Natural killer cell treated with Interleukin-12 subunit alpha and Interleukin-12 subunit beta and Interleukin-15 and Interleukin-18, amount 100 ng/mL, for 72 hours (primary cell): ENCODE data around the gene STARD4. TPM values are rescaled to one million over a fixed set of nuclear protein-coding genes. Genes with fewer than 3 reads are reported as not detected.

Experiments
- ATAC-seq, 2 donors: fragments of 150-1000 bp; cut with Tn5 transposase in 1 of 2; sonication (Bioruptor Pico), chemical (Tn5 transposase) in 1 of 2; 2 replicates each; pipeline ENCODE4 v1.10.0; 2021
- DNase-seq: peaks from one replicate; pipeline ENCODE4 v3.0.0; 2022; ENCODE audit warnings: low spot score
- H3K27ac Mint-ChIP-seq, 2 donors: 1 replicate in 1 of 2; 2 replicates in 1 of 2; pipeline ENCODE4 v1.8.0; 2022; ENCODE audit warnings: mixed read lengths in 2 of 2, mild to moderate bottlenecking in 1 of 2, moderate library complexity in 1 of 2
- H3K27me3 Mint-ChIP-seq, 2 donors: 1 replicate in 1 of 2; 2 replicates in 1 of 2; pipeline ENCODE4 v1.8.0; 2022; ENCODE audit warnings: mixed read lengths in 2 of 2
- H3K36me3 Mint-ChIP-seq: one replicate; pipeline ENCODE4 v1.8.0; 2022; ENCODE audit warnings: mixed read lengths
- H3K4me1 Mint-ChIP-seq, 2 donors: 1 replicate in 1 of 2; 2 replicates in 1 of 2; pipeline ENCODE4 v1.8.0; 2022; ENCODE audit warnings: low read depth in 2 of 2, mixed read lengths in 2 of 2, mild to moderate bottlenecking in 1 of 2
- H3K4me3 Mint-ChIP-seq: one replicate; pipeline ENCODE4 v1.8.0; 2022; ENCODE audit warnings: mixed read lengths
- H3K9me3 Mint-ChIP-seq: 2 replicates; pipeline ENCODE4 v1.8.0; 2022; ENCODE audit warnings: mixed read lengths
- total RNA-seq, 2 donors: library from RNA; stranded (reverse); gene quantifications; one replicate each; pipeline ENCODE4 v1.2.3, GENCODE V29; 2022

STARD4 gene
- total RNA-seq, 2 donors from 2014 or later, result 41.6 to 102 TPM

- no peaks in the 10 kb centered on the region for H3K9me3 Mint-ChIP-seq
- peak overlapping the region; percentile 88 to 97 for H3K27ac Mint-ChIP-seq
- H3K4me3 Mint-ChIP-seq, result peak overlapping the region; percentile 96
- peaks cover 38 to 61% of the 10 kb centered on the region in 2 donors for H3K4me1 Mint-ChIP-seq
- no peak for DNase-seq
- H3K27me3 Mint-ChIP-seq, result no peaks in the 10 kb centered on the region
- ATAC-seq, result no peak
- H3K36me3 Mint-ChIP-seq, result no peaks in the 10 kb centered on the region
Observed at GRCh38 chr5:111511174-111511830, 1.0 kb downstream of the STARD4 start.

GRCh38 chr5:111509119-111509518, 3.2 kb downstream of the STARD4 start:
- H3K4me3 Mint-ChIP-seq, result peak overlapping the region; percentile 53
- ATAC-seq (no peak), DNase-seq (no peak)
- H3K9me3 Mint-ChIP-seq, result no peaks in the 10 kb centered on the region
- H3K27ac Mint-ChIP-seq, result peak overlapping the region; percentile 9 to 37
- H3K36me3 Mint-ChIP-seq, result peaks cover 7% of the 10 kb centered on the region
- no peaks in the 10 kb centered on the region for H3K27me3 Mint-ChIP-seq
- peaks cover 36 to 66% of the 10 kb centered on the region in 2 donors for H3K4me1 Mint-ChIP-seq

- Mint-ChIP-seq H3K27me3 (no peaks in the 10 kb centered on the region), H3K4me1 (peaks cover 27 to 52% of the 10 kb centered on the region in 2 donors), H3K4me3 (peak overlapping the region; percentile 52), H3K36me3 (peaks cover 7% of the 10 kb centered on the region), H3K27ac (peak overlapping the region; percentile 5 to 28), H3K9me3 (no peaks in the 10 kb centered on the region)
- no peak for ATAC-seq
- DNase-seq, result no peak
Observed at GRCh38 chr5:111507276-111507675, 5.1 kb downstream of the STARD4 start.

DNA sequence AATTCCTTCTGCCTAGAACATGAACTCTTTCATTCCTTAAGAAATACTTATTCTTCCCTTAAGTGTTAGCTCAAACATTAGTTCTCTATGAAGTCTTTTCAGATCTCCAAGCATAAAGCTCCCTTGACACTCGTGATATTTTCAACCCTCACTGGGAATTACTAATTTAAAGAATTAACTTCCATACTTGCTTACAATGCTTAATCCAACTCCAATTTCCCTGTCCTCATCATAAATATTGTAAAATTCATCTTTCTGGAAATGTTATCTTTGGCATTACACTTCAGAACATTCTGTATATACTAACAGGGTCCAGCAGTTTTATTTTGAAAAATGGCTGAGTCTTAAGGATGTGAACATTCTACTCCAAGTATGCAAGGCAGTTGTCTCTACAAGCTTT, 7.2 kb downstream of the STARD4 start:
- no peak overlapping the region for H3K4me3 Mint-ChIP-seq
- H3K27ac Mint-ChIP-seq, result no peak overlapping the region
- H3K27me3 Mint-ChIP-seq, result no peaks in the 10 kb centered on the region
- peaks cover 19 to 41% of the 10 kb centered on the region in 2 donors for H3K4me1 Mint-ChIP-seq
- peaks cover 21% of the 10 kb centered on the region for H3K36me3 Mint-ChIP-seq
- no peak for DNase-seq
- no peaks in the 10 kb centered on the region for H3K9me3 Mint-ChIP-seq
- ATAC-seq, result no peak

DNA sequence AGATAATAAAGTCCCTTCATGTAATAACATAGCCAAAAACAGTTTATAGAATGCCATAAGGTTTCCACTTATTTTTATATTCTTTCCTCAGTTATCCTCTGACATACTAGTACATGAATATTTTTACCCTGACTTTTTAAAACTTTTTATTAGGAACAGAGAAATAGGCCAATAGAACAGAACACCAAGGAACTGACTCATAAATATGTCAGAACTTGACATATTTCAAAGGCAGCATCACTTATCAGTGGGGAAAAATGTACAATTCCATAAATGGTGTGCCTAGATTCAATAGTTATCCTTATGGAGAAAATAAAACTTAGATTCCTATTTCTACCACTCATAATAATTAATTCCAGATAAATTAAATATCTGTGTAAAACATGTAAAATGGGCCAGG, 9.4 kb downstream of the STARD4 start:
- peaks cover 17 to 38% of the 10 kb centered on the region in 2 donors for H3K4me1 Mint-ChIP-seq

DNA sequence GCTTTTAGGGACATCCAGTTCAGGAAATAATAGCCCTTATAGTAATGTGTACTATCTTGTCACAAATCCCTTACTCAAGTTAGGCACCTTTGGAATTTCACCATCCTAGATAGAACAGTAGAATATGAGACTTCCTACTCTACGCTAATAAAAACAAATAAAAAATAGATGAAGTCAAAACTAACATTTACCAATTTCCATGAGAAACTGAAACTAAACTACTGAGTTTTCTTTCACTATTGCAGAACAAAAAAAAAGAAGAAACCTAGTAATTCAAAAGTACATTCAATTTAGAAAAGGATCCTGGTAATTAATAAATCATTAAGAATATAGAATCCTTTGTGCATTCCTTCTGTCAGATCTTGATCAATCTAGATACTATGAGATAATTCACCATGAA, 14.0 kb downstream of the STARD4 start:
- H3K27ac Mint-ChIP-seq, result peak overlapping the region; percentile 47 to 77
- H3K4me3 Mint-ChIP-seq, result peak overlapping the region; percentile 23
- H3K36me3 Mint-ChIP-seq, result peaks cover 24% of the 10 kb centered on the region

More for the DNA sequence above, 9.4 kb downstream of the STARD4 start:
- Mint-ChIP-seq H3K27me3 (no peaks in the 10 kb centered on the region), H3K9me3 (no peaks in the 10 kb centered on the region), H3K36me3 (peaks cover 27% of the 10 kb centered on the region), H3K27ac (no peak overlapping the region), H3K4me3 (no peak overlapping the region)
- DNase-seq (no peak), ATAC-seq (no peak)

GRCh38 chr5:111495159-111495558, 17.2 kb downstream of the STARD4 start:
- H3K36me3 Mint-ChIP-seq, result peaks cover 10% of the 10 kb centered on the region
- no peaks in the 10 kb centered on the region for H3K27me3 Mint-ChIP-seq
- no peak overlapping the region for H3K4me3 Mint-ChIP-seq
- H3K4me1 Mint-ChIP-seq, result peaks cover 7 to 11% of the 10 kb centered on the region in 2 donors
- ATAC-seq (no peak), DNase-seq (no peak)
- no peaks in the 10 kb centered on the region for H3K9me3 Mint-ChIP-seq
- H3K27ac Mint-ChIP-seq, result no peak overlapping the region

More for the DNA sequence above, 14.0 kb downstream of the STARD4 start:
- Mint-ChIP-seq H3K9me3 (no peaks in the 10 kb centered on the region), H3K4me1 (peaks cover 7 to 17% of the 10 kb centered on the region in 2 donors), H3K27me3 (no peaks in the 10 kb centered on the region)
- ATAC-seq, result no peak
- DNase-seq, result no peak

DNA sequence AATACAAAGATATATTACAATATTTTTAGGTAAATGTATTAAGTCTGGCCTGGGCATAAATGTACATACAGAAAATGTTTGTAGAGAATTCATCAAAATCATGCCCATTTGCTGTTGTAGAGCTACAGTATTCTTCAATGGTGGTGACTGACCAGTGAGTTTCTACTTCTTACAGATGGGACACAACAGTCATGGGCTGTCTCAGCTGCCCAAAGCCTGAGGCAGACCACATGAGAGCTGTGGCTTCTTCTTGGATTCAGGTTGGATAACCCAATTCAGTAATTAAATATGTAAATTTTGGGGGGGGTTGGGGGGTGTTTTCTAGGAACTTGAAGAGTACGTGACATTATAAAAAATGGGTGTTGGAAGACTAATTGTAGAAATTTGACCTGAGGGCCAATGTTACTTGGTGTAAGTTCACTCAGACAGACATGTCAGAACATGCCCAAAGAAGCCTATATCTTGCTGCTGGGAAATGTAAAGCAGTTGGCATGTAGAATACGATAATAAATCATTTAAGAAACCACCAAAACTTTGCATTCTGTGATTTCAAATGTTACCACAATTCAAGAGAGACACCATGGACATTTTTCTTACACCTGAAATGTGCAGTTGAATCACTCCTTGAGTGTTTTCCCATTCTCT, 17.9 kb downstream of the STARD4 start:
- Mint-ChIP-seq H3K36me3 (peaks cover 10% of the 10 kb centered on the region), H3K4me1 (peaks cover 7 to 11% of the 10 kb centered on the region in 2 donors), H3K4me3 (no peak overlapping the region), H3K9me3 (no peaks in the 10 kb centered on the region), H3K27ac (no peak overlapping the region), H3K27me3 (no peaks in the 10 kb centered on the region)
- no peak for ATAC-seq
- no peak for DNase-seq

GRCh38 chr5:111493031-111493430, 19.3 kb downstream of the STARD4 start:
- Mint-ChIP-seq H3K4me1 (peaks cover under 1% of the 10 kb centered on the region in 2 donors), H3K9me3 (no peaks in the 10 kb centered on the region), H3K36me3 (peaks cover 4% of the 10 kb centered on the region), H3K4me3 (no peak overlapping the region), H3K27me3 (no peaks in the 10 kb centered on the region), H3K27ac (no peak overlapping the region)
- ATAC-seq (no peak), DNase-seq (no peak)

DNA sequence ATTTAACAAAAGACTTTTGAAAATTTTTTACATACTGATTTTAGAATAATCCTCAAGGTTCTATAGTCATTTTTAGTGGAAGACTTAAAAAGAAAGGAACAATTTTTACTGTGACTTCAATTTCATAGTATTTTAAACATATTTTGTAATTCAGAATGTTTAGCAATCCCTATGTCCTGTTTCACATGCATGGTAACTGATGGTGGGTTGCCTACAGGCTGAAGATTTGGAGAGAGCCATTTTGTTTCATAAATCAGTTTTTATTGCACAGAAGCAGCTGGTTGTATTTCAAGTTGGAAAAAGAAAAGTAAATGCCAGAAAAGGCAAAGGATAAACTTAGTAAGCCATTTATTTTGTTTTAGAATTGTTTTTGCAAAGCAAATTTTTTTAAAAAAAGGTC, 24.0 kb downstream of the STARD4 start:
- Mint-ChIP-seq H3K27ac (no peak overlapping the region), H3K36me3 (no peaks in the 10 kb centered on the region)

DNA sequence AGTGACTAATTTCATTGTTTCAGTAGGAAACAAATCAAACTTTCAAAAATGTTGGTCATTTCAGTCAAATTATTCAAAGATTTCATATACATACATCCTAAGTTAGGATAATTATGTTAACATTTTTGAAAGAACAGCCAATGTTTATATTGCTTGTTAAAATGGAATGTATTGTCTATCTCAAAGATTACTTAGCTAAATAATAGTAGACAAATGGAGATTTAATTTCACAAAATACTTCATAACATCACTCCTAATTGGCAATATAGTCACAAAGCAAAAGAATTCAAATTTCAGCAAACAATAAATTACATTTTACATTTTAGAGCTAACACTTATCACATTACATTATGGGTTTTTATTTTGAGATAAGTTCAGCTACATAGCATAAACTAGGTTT, 25.4 kb downstream of the STARD4 start:
- DNase-seq (no peak), ATAC-seq (no peak)
- H3K27me3 Mint-ChIP-seq, result no peaks in the 10 kb centered on the region
- H3K4me3 Mint-ChIP-seq, result no peak overlapping the region
- H3K27ac Mint-ChIP-seq, result no peak overlapping the region
- H3K9me3 Mint-ChIP-seq, result no peaks in the 10 kb centered on the region
- no peaks in the 10 kb centered on the region for H3K36me3 Mint-ChIP-seq
- peaks cover 0 to 4% of the 10 kb centered on the region in 2 donors for H3K4me1 Mint-ChIP-seq

More for the DNA sequence above, 24.0 kb downstream of the STARD4 start:
- Mint-ChIP-seq H3K27me3 (no peaks in the 10 kb centered on the region), H3K4me1 (peaks cover 0 to 4% of the 10 kb centered on the region in 2 donors), H3K4me3 (no peak overlapping the region), H3K9me3 (no peaks in the 10 kb centered on the region)
- DNase-seq (no peak), ATAC-seq (no peak)

DNA sequence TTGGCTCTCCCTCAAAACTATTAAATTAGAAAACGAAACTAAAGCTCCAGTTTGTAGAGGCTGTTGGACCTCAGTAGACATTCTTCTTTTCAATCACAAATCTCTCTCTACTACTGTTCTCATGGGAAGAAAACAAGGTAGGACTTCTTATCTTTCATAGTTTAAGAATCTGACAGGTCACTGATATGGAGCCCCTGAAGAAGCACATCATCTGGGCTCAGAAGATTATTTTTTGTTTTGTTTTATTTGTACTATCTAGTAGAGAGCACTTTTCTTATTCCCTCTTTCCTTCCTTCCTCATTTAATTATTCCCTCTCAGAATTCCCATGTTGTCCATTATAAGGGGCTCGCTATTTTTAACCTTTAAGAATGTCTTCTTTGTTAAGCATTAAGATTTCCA, 26.3 kb downstream of the STARD4 start:
- DNase-seq (no peak), ATAC-seq (no peak)
- H3K4me1 Mint-ChIP-seq, result peaks cover 0 to 4% of the 10 kb centered on the region in 2 donors
- H3K27ac Mint-ChIP-seq, result no peak overlapping the region
- H3K36me3 Mint-ChIP-seq, result no peaks in the 10 kb centered on the region
- H3K4me3 Mint-ChIP-seq, result no peak overlapping the region
- H3K9me3 Mint-ChIP-seq, result no peaks in the 10 kb centered on the region
- no peaks in the 10 kb centered on the region for H3K27me3 Mint-ChIP-seq

DNA sequence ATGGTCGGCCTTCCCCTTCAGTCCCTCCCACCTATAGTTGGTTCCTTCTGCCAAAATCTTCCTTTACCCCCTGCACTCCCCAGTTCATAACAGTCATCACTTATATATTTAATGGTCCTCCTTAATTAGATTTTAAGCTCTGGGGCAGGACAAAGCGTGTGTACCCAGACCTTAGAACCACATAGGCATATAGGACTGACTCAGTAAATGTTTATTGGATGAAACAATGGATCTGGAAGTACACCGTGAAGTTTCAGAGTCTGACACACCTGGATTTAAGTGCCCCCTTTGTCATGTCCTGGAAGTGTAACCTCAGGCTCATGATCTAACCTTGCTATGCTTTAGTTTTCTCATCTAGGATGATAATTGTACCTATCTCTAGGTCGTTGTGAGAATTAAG, 32.0 kb downstream of the STARD4 start:
- H3K27ac Mint-ChIP-seq, result no peak overlapping the region

DNA sequence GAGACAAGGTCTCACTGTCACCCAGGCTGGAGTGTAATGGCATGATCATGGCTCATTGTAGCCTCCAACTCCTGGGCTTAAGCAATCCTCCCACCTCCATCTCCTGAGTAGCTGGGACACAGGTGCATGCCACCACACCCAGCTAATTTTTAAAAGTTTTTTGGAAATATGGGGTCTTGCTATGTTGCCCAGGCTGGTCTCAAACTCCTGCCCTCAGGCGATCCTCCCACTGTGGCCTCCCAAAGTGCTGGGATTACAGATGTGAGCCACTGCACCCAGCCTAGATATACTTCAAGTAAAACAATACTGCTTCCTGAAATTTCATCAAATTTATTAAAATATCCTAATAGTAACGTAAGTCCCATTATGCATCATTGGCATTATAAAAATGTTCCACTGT, 33.4 kb downstream of the STARD4 start:
- Mint-ChIP-seq H3K4me3 (no peak overlapping the region), H3K4me1 (no peaks in the 10 kb centered on the region), H3K36me3 (no peaks in the 10 kb centered on the region), H3K27me3 (peaks cover 0 to 10% of the 10 kb centered on the region in 2 donors), H3K27ac (no peak overlapping the region), H3K9me3 (no peaks in the 10 kb centered on the region)
- no peak for ATAC-seq
- DNase-seq, result no peak

More for the DNA sequence above, 32.0 kb downstream of the STARD4 start:
- DNase-seq, result no peak
- Mint-ChIP-seq H3K4me3 (no peak overlapping the region), H3K27me3 (peaks cover 0 to 10% of the 10 kb centered on the region in 2 donors), H3K9me3 (no peaks in the 10 kb centered on the region), H3K4me1 (no peaks in the 10 kb centered on the region), H3K36me3 (no peaks in the 10 kb centered on the region)
- ATAC-seq, result no peak
